GM12878 (cell line): ENCODE results near the gene EPS8.

Experiments
- ATF3 ChIP-seq: IDR thresholded peaks from 2 replicates; pipeline ENCODE4 v1.6.1; 2011; ENCODE audit warnings: low read depth, mild to moderate bottlenecking, low read length, moderate library complexity, borderline replicate concordance; ENCODE audit errors: extremely low read depth
- BHLHE40 ChIP-seq, 2 experiments: fragments of 450-650 bp in 1 of 2; IDR thresholded peaks; 2 replicates each; pipeline ENCODE4 v1.6.1; 2011 to 2017; ENCODE audit warnings: low read depth in 2 of 2, borderline replicate concordance in 1 of 2, improper control_type of control experiment in 1 of 2, low read length in 1 of 2, mild to moderate bottlenecking in 1 of 2
- EP300 ChIP-seq, 2 experiments: fragments of 150-350 bp in 1 of 2; IDR thresholded peaks; 2 replicates each; pipeline ENCODE4 v1.6.1; 2011 to 2012; ENCODE audit warnings: low read depth in 2 of 2, low read length in 2 of 2, borderline replicate concordance in 1 of 2, improper control_type of control experiment in 1 of 2, inconsistent platforms in 1 of 2; ENCODE audit not compliant: control insufficient read depth in 1 of 2
- ZNF24 ChIP-seq: fragments of 450-650 bp; IDR thresholded peaks from 2 replicates; pipeline ENCODE4 v1.6.1; 2017; ENCODE audit warnings: antibody characterized with exemption, mild to moderate bottlenecking
- TF ChIP-seq, protein P1 (sequence below), 3 experiments: IDR thresholded peaks in 2 of 3; conservative IDR thresholded peaks in 1 of 3; 2 replicates each; pipeline ENCODE4 v1.5.1; 2011; ENCODE audit warnings: low read depth in 3 of 3, low read length in 3 of 3, mild to moderate bottlenecking in 3 of 3, control low read depth in 2 of 3, moderate library complexity in 2 of 3, inconsistent platforms in 1 of 3, mixed read lengths in 1 of 3; ENCODE audit not compliant: control insufficient read depth in 2 of 3, insufficient read depth in 1 of 3; ENCODE audit errors: extremely low read depth in 1 of 3

DNA sequence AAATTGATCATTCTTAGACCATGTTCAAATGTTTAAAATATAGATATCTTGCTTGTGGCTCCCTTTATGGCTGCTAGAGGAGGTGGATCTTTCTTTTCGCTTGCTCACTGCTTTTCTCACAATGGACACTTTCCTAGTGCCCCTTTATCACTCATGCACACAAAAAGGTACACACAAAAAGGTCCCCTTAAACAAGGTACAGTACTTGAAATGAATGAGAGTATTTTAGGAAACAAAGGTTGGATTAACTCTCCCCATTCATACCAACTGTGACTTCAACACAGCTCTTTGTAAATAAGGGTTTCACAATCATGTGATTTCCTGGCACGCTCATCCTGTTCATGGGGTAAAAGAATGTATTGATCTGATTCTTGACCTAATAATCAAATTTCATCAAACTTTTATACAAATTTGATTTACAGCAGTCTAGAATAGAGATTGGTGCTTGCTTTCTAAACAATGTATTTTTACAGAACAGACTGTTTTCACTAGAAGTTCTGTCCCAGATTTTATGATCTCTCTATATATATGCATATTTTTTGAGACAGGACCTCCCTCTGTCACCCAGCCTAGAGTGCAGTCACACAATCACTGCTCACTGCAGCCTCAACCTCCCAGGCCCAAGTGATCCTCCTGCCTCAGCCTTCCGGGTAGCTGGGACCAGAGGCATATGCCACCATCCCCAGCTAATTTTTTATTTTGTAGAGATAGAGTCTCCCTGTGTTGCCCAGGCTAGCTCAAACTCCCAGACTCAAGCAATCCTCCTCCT lies 34.4 kb upstream of the EPS8 start:
- TF ChIP-seq BHLHE40 (IDR thresholded peaks at IDR 0.05; ENCODE audit: borderline replicate concordance in 1 of 2, low read depth in 2 of 2, low read length in 1 of 2), result no peak
- TF ChIP-seq ZNF24, result no peak
- TF ChIP-seq EP300 (IDR thresholded peaks at IDR 0.05; ENCODE audit: borderline replicate concordance in 1 of 2, control insufficient read depth in 1 of 2, low read depth in 2 of 2, low read length in 2 of 2), result no peak
- no peak for TF ChIP-seq ATF3
- TF ChIP-seq, protein P1, sequence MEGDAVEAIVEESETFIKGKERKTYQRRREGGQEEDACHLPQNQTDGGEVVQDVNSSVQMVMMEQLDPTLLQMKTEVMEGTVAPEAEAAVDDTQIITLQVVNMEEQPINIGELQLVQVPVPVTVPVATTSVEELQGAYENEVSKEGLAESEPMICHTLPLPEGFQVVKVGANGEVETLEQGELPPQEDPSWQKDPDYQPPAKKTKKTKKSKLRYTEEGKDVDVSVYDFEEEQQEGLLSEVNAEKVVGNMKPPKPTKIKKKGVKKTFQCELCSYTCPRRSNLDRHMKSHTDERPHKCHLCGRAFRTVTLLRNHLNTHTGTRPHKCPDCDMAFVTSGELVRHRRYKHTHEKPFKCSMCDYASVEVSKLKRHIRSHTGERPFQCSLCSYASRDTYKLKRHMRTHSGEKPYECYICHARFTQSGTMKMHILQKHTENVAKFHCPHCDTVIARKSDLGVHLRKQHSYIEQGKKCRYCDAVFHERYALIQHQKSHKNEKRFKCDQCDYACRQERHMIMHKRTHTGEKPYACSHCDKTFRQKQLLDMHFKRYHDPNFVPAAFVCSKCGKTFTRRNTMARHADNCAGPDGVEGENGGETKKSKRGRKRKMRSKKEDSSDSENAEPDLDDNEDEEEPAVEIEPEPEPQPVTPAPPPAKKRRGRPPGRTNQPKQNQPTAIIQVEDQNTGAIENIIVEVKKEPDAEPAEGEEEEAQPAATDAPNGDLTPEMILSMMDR (IDR thresholded peaks at IDR 0.05 in 2 of 3, conservative IDR thresholded peaks at IDR 0.05 in 1 of 3; ENCODE audit: control insufficient read depth in 2 of 3, extremely low read depth in 1 of 3, insufficient read depth in 1 of 3, low read depth in 3 of 3, low read length in 3 of 3), result no peak
